AG10803 (cell line): ENCODE data around the gene FLNB.
A peak's percentile ranks its signal among the peaks of the same experiment; 100 is the strongest.

Experiments
- DNase-seq: peaks from one replicate; pipeline ENCODE4 v3.0.0; 2010; ENCODE audit warnings: low read depth
- H3K4me3 ChIP-seq: 2 replicates; pipeline ENCODE4 v1.5.1; 2011; ENCODE audit warnings: mild to moderate bottlenecking, low read length, control low read depth
- TF ChIP-seq, protein P1 (sequence below): conservative IDR thresholded peaks from 2 replicates; pipeline ENCODE4 v1.5.1; 2011; ENCODE audit warnings: mild to moderate bottlenecking, low read length, control low read depth, inconsistent platforms

The FLNB gene

DNA sequence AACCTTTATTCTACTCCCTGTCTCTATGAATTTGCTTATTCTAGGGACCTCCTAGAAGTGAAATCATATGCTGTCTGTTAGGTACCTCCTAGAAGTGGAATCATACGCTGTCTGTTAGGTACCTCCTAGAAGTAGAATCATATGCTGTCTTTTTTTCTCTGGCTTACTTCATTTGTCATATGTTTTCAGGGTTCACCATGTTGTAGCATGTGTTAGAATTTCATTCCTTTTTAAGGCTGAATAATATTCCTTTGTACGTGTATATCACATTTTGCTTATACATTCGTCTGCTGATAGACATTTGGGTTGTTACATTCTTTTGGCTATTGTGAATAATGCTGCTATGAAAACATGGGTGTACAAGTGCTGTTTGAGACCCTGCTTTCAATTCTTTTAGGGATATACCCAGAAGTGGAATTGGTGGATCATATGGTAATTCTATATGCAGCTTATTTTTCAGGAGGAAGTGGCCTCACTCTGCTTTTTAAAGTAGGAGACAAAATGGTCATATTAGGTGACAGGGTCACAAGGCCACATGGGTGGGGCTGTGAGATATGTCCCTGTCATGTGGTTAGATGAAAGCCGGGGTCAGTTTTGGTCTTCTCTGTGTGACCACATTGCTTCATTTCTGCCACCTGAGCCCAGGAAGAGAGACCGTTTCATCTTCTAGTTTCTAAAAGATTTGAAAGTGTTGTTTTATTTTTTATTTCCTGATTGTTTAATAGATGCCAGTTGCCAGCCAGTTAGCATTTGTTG lies 76.7 kb downstream of the FLNB start:
- TF ChIP-seq, protein P1, sequence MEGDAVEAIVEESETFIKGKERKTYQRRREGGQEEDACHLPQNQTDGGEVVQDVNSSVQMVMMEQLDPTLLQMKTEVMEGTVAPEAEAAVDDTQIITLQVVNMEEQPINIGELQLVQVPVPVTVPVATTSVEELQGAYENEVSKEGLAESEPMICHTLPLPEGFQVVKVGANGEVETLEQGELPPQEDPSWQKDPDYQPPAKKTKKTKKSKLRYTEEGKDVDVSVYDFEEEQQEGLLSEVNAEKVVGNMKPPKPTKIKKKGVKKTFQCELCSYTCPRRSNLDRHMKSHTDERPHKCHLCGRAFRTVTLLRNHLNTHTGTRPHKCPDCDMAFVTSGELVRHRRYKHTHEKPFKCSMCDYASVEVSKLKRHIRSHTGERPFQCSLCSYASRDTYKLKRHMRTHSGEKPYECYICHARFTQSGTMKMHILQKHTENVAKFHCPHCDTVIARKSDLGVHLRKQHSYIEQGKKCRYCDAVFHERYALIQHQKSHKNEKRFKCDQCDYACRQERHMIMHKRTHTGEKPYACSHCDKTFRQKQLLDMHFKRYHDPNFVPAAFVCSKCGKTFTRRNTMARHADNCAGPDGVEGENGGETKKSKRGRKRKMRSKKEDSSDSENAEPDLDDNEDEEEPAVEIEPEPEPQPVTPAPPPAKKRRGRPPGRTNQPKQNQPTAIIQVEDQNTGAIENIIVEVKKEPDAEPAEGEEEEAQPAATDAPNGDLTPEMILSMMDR: no peak
- no peak overlapping the region for H3K4me3 ChIP-seq
- DNase-seq: no peak

DNA sequence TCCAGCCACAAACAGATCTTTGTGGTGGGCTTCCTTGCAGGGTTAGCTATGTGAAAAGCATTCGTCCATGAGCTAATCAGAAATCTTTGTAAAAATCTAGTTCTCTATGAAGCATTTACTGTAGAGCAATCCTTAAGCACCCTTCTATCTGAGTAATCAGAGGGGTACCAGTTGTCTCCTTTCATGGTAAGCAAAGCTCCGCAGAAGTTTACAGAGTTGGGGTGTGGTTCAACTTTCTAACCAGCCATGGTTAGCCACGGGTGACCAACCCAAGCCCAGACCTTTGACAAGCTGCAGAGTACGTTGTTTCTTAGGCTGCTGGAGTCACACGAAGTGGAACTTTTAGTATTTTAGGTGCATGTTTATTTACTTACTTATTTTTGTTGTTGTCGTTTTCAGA lies 77.4 kb downstream of the FLNB start:
- DNase-seq: no peak
- TF ChIP-seq, protein P1: no peak
- H3K4me3 ChIP-seq: no peak overlapping the region

DNA sequence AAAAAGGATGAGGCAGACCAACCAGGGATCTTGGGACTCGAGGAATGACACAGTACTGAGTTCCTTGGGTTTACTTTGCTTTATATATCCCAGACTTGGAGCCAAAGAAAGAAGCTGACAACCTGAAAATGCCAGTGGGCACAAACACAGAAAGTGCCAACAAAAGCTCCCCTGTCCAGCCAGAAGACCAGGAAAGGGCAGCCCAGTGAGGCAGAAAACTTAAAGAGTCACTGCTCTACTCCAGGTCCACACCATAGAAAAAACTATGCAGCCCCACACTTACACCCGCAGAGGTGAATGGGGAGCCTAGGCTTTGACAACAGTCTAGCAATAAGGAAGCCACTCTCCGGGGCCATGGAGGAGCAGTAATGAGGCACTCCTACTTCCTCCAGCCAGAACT lies 80.3 kb downstream of the FLNB start:
- TF ChIP-seq, protein P1: no peak
- no peak overlapping the region for H3K4me3 ChIP-seq
- no peak for DNase-seq

DNA sequence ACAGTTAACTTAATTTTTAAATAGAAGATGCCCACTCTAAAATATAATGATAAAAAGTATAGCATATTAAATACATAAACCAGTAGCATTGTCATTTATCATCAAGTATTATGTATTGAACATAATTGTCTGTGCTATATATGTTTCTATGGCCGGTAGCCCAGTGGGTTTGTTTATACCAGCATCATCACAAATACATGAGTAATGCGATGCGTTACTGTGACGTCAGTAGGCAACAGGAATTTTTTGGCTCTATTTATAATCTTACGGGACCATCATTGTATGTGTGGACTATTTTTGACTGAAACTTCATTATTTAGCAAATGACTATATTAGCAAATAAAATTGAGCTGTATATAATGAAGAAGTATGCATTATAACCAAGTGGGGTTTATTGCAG lies 82.1 kb downstream of the FLNB start:
- TF ChIP-seq, protein P1: no peak
- no peak for DNase-seq
- no peak overlapping the region for H3K4me3 ChIP-seq

DNA sequence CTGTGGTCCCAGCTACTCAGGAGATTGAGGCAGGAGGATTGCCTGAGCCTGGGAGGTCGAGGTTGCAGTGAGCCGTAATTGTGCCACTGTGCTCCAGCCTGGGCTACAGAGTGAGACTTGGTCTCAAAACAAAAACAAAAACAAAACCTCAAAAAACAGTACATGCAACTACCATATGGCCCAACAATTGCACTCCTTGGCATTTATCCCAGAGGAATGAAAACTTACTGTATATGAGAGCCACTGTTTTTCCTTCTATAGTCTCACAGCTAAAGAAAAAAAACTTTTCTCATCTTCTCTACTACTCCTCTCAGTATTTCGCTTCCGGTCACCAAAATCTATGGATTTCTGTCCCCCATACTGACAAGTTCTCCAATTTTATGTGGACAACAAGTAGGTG lies 84.3 kb downstream of the FLNB start:
- TF ChIP-seq, protein P1: no peak
- no peak overlapping the region for H3K4me3 ChIP-seq
- peak; percentile 28 for DNase-seq

DNA sequence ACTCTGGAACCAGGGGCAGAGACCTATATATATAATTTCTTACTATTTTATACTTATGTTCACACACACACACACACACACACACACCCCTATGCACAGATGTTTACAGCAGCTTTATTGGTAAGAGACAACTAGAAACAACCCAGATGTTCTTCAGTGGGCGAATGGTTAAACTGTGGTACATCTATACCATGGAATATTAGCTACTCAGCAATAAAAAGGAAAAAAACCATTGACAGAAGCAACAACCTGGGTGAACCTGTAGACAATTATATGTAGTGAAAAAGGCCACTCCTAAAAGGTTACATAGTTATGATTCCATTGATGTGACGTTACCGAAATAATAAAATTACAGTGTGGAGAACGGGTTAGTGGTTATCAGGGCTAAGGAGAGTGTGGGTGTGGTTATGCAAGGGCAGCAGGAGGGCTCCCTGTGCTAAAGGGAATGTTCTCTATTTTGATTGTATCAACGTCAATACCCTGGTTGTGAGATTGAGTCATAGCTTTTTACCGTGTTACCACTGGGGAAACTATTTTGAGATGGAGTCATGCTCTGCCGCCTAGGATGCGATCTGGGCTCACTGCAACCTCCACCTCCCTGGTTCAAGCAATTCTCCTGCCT lies 85.5 kb downstream of the FLNB start:
- DNase-seq: peak; percentile 34
- no peak overlapping the region for H3K4me3 ChIP-seq
- TF ChIP-seq, protein P1: no peak

DNA sequence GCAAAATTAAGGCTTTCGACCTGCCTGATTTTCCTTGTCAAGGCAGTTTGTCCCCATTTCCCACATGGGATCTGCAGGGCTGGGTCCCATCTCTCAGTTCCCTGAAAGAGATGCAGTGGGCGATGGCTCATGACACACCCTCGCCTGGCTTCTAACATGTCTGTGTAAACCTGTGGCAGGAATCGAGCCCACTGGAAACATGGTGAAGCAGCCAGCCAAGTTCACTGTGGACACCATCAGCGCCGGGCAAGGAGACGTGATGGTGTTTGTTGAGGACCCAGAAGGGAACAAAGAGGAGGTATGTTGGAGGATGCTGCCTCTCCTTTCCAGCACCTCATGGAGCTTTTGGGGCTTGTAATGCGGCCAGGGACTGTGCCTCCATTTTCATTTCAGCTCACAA lies 86.4 kb downstream of the FLNB start:
- TF ChIP-seq, protein P1: no peak
- DNase-seq: no peak
- H3K4me3 ChIP-seq: no peak overlapping the region
